Right lung (tissue), 5 donors: Measurements from ENCODE around the gene RRAS. TPM values are rescaled to one million over a fixed set of nuclear protein-coding genes. Genes with fewer than 3 reads are reported as not detected.
"Not testable (repeated sequence)": the region's sequence is repeated elsewhere in the genome, so short reads cannot be mapped to it uniquely, and the experiment has no call there.

Experiments
- DNase-seq, 2 donors: peaks; one replicate each; pipeline ENCODE4 v3.0.0-alpha.2; 2013
- polyA plus RNA-seq, 5 donors: library from polyadenylated mRNA; unstranded; fragments of 120-200 nt; gene quantifications; one replicate each; pipeline versions ENCODE4 v1.2.1 to v1.2.3, GENCODE V29; 2013; ENCODE audit warnings: inconsistent platforms in 1 of 5, low replicate concordance in 1 of 5; ENCODE audit not compliant: insufficient read length in 5 of 5, insufficient read depth in 1 of 5

Gene RRAS
- polyA plus RNA-seq, 5 donors: 20.3 to 39.5 (median 24.7) TPM

DNA sequence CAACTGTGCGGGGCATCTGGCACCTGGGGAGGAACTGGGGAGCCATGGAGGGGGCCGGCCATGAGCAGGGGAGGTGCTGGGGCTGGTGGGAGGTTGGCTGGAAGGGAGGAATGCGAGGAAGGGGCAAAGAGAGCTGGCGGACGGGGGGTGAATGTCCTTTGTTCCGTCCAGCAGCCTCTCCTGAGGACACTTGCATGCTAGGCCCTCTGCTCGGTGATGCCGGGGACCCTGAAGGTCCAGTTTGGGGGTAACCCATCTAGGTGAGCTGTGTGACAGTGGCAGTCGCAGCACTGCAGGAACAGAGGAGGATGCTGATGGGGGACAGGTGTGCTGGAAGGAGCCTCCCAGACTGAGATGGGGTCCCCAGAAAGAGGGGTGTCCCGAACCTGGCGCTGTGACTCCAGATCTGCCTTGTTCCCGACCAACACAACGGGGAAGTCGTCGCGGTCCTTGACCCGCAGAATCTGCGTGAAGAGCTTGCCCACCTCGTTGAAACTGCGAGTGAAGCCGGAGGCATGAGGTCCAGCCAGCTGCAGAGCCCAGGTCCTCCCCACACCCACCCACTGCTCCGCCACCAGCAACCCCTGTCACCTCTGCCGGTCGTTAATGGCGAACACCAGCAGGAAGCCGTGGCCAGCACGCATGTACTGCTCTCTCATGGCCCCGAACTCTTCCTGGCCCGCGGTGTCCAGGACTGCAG lies 3.6 kb downstream of the RRAS start:
- DNase-seq: no peak

DNA sequence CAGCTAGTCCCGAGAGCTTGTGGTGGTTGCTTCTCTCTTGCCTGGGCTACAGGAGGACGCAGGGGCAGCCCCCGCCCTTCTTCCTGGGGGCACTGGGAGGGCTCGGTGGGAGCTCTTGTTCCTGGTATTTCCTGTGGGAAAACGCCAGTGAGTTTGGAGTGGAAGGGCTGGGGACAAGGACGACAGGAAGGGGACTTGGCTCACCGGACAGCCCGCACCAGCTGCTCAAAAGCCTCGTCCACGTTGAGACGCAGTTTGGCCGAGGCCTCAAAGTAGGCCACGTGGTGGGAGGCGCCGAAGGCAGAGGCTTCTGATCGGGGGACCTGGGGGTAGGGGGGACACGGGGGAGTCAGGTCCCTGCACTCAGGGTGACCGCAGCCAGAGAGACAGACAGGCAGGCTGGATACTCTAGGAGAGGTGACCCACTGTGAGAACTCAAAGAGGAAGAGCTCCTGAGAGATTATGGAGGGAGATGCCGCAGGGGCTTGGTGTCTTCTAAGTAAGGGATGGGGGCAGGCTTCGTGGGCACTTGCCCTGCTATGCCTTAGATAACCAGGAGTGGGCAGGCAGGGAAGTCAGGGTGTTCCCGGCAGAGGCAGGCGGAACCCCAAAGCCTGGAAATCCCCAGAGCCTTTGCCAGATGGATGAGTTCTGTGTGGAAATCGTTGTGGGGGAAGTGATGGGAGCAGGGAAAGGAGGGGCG lies 4.3 kb downstream of the RRAS start:
- DNase-seq: no peak

DNA sequence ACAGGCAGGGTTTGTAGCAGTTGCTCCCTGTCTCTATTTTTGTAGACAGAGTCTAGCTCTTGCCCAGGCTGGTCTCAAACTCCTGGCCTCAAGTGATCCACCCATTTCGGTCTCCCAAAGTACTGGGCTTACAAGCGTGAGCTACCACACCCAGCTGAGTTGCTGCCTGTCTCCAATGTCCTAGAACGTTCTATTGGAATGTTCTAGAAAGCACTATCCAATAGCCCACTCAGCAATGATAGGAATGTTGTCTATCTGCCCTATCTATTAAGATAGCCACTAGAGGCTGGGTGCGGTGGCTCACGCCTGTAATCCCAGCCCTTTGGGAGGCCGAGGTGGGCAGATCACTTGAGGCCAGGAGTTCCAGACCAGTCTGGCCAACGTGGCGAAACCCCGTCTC lies 6.7 kb downstream of the RRAS start:
- DNase-seq: not testable (repeated sequence)

DNA sequence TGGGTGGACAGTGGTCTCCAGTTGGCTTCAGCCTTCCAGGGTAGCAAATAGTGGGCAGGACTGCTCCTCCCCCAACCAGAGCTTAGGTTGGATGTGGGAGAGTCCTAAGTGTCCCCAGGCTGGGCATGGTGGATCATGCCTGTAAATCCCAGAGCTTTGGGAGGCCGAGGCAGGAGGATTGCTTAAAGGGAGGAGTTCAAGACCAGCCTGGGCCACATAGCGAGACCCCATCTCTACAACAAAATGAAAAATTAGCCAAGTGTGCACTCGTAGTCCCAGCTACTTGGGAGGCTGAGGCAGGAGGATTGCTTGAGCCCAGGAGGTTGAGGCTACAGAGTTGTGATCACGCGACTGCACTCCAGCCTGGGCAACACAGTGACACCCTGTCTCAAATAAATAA lies 7.4 kb downstream of the RRAS start:
- DNase-seq: no peak

DNA sequence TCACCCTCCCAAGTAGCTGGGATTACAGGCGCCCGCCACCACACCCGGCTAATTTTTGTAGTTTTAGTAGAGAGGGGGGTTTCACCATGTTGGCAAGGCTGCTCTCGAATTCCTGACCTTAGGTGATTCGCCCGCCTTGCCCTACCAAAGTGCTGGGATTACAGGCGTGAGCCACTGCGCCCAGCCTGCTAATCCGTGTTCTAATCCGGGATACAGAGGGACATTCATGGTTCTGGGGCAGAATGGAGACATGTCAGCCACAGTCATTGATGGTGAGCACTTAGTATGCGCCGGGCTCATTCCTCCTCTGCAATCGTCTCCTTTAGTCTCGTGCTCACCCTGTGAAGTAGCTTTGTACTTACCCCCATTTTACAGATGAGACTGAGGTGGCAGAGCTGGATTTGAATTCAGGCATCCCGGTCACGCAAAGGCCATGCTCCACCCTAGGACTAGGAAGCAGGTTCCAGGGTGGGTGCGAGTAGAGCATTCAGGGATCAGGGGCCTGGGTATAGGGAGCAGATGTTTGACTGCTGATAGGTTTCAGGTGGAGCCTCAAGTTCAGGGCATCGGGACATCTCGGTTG lies 8.2 kb downstream of the RRAS start:
- no peak for DNase-seq

DNA sequence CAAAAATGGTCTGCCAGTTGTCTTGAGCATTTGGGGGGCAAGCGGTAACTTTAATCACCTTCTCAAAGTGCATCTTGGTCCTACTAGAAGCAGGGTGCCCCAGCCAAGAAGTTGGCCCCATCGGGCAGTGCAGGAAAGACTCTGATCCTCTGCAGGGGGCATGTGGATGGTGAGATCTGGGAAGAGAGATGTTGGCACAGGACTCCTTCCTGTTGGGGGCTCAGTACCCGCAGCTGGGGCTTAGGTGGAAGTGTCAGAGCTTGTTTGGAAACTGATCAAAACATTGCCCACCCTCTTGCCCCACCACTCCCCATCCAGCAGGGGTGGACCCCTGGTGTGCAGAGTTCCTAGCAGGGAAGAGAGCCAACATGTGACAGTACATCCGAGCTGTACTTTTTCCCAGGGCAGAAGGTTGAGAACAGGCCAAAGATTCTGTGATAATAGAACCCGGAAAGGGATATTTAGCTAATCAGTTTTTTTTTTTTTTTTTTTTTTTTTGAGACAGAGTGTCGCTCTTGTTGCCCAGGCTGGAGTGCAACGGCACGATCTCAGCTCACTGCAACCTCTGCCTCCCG lies 8.8 kb downstream of the RRAS start:
- no peak for DNase-seq

DNA sequence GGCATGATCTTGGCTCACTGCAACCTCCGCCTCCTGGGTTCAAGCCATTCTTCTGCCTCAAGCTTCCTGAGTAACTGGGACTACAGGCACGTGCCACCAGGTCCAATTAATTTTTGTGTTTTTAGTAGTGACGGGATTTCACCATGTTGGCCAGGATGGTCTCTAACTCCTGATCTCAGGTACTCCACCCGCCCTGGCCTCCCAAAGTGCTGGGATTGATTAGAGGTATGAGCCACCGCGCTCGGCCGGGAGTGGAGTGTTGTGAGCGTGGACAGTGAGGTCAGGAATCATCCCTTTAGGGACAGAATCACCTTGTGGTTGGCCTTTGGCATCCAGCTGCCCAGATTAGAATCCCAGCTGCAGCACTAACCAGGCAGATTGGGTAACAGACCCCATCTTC lies 10.3 kb downstream of the RRAS start:
- DNase-seq: no peak

DNA sequence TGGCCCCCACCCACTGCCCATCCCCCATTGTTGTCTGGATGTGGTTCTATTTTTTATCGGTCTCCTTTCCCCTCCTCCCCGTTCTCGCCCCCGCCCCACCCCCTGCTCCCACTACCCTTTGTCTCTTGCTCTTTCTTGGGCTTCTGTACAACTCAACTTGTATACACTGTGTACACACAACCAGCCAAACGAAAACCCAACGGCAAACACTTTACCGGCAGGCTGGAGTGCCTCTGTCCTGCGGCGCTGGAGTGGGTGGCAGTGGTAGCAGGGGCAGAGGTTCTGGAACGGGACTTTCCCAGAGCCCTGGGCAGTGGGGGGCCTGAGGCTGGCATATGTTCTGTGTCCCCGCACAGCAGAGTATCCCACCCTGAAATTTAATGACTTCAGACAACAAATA lies 13.7 kb downstream of the RRAS start:
- no peak for DNase-seq

DNA sequence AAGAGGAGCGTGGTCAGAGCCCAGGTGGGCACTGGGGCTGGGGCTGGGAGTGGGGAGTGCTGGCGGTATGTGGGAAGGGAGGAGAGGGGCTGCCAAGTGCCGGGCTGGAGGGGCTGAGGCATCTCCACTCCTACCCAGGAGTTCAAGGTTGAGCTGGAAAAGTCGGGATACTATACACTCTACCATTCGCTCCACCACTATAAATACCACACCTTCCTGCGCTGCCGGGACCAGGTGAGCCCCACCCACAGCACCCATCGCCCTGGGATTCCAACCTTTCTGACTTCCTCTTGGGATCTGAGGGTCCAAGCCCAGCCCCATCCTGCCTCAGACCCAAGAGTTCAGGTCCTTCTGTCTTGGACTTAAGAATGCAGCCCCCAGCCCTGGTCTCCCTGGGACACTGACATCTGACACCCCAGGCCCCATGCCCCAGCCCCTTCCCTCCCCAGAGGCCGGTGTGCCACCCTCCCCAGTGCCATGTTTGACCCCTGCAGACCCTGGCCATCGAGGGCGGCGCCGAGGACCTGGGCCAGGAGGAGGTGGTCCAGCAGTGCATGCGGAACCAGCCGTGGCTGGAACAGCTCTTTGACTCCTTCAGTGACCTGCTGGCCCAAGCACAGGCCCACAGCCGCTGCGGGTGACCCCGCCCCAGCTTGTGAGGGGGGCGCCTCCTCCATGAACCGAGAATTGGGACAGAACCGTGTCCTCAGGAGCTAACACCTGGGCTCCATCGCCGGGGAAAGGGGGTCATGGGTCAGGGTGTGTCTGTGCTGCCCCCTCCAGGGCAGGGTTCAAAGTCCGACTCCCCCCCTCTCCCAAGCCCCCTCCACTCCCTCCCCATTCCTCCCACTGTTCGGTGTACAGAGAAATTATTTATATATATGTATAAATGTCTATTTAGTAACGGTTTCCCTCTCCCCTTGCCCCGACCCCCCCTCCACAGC lies 14.7 kb downstream of the RRAS start:
- no peak for DNase-seq

DNA sequence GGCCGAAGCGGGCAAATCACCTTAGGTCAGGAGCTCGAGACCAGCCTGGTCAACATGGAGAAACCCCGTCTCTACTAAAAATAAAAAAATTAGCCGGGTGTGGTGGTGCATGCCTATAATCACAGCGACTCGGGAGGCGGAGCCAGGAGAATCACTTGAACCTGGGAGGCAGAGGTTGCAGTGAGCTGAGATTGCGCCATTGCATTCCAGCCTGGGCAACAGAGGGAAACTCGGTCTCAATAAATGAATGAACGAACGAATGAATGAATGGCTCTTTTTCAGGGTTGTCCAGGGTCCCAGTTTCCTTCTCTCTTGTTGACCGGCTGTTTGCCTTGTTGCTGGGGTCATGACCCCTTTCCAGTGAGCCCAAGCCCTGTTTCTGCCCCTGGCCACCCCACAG lies 22.1 kb downstream of the RRAS start:
- DNase-seq: not testable (repeated sequence)

DNA sequence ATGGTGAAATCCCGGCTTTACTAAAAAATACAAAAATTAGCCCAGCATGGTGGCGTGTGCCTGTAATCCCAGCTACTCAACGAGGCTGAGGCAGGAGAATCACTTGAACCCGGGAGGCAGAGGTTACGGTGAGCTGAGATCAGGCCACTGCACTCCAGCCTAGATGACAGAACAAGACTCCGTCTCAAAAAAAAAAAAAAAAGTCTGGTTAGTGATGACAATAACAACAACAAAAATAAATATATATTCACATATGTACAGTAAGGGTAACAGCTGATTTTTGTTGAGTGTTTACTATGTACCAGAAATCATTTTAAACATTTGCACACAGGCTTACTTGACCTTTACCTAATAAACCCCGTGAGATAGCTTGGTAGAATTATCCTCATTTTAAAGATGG lies 23.0 kb downstream of the RRAS start:
- no peak for DNase-seq

DNA sequence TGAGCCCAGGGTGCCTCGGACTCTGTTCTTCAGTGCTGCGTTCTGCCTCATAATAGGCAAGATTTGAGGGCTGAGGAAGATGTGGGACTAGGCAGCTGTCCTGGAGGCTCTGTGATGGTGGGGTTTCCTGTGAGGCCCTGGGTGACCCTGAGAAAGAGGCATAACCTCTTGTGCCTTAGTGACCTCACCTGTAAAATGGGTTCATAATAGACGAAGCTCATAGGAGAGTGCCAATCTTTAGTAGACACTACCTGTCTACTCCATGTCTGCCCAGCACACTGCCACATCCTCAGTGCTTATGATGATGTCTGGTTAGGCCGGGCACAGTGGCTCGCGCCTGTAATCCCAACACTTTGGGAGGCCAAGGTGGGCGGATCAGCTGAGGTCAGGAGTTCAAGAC lies 23.4 kb downstream of the RRAS start:
- DNase-seq: no peak

DNA sequence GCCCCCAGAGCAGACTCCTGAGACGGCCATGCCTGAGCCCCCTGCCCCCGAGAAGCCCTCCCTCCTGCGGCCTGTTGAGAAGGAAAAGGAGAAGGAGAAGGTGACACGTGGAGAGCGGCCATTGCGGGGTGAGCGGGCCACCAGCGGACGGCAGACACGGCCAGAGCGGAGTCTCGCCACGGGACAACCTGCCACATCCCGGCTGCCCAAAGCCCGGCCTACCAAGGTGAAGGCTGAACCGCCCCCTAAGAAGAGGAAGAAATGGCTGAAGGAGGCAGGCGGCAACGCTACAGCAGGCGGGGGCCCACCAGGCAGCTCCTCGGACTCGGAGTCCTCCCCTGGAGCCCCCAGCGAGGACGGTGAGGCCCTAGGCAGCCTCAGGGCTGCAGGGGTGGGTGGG lies 24.1 kb downstream of the RRAS start:
- DNase-seq: no peak

DNA sequence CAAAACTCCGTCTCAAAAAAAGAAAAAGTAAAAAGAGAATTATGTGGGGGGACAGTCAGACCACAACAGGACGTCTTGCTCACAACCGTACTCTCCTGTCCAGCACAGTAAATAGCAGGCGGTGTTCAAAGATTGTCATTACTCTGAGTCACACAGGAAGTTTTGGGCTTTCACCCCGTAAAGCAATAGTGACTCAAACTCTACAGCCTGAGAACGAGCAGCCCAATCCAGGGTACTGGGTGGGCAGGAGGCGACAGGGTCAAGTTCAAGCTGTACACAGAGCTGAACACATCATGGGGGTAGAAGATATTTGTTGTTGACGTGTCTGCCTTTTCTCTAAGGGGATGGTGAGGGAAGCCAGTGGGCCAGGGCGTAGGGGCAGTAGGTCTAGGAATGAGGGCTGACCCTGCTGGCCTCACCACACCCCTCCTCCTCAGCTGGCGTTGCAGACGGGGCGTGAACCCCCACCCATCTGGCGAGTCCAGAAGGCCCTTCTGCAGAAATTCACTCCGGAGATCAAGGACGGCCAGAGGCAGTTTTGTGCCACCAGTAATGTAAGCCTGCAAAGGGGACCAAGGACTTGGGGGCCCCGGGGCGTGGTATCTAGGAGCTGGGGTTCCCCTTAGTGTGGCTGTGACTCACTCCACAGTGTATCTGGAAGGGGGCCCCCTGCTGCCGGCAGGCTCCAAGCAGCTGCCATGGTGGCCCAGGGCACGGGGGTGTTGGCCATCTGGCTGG lies 25.7 kb downstream of the RRAS start:
- no peak for DNase-seq

DNA sequence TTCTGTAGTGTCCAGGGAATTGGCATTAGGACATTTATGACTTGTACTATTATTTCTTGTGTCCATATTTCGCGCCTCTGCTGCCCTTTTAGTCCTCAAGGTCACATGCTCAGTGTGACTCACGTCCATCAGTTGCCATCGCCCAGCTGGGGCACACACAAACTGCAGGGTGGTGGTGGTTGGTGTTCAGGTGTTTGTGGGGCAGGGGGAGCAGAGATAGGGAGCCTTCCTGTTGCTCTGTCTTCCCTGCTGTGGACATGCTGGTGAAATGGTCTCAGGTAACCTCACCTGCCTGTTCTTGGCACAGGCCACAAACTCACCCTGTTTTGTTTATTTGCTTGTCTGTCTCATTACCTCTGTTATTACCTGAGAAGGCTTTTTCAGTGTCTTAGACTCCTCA lies 26.6 kb downstream of the RRAS start:
- DNase-seq: no peak

DNA sequence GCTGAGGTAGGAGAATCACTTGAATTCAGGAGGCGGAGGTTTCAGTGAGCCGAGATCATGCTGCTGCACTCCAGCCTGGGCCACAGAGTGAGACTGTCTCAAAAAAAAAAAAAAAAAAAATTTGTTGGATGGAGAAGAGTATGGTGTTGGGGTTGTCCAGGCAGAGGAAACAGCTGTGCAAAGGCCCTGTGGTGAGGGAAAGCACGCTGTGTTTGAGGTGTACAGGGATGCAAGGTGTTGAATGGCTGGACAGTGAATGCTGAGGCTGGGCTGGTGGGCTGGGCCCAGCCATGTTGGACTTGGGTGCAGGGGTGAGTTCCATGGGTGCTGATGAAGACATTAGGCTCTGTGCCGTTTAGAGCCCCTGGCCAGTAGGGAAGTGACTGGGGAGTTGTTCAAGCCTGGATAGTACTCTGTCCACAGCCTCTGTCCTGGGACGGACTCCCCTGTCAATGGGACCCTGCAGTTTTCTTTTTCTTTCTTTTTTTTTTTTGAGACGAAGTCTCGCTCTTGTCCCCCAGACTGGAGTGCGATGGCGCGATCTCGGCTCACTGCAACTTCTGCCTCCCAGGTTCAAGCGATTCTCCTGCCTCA lies 30.3 kb downstream of the RRAS start:
- no peak for DNase-seq

DNA sequence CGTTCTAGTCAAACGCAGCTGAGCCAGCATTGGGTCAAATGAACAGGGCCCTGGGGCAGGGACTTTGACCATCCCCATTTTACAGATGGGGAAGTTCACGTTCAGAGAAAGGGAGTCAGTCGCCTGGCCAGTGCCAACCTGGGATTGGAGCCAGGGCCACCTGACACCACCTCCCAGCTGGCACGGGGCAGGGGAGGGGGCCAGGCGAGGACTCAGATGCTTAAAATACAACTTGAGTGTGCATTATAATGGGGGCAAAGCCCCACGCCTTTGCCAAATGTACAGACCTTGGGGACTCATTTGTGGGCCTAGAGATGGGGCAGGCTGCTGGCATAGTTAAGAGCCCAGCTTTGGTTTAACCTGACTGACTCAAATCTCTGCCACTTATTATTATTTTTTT lies 34.3 kb downstream of the RRAS start:
- no peak for DNase-seq

DNA sequence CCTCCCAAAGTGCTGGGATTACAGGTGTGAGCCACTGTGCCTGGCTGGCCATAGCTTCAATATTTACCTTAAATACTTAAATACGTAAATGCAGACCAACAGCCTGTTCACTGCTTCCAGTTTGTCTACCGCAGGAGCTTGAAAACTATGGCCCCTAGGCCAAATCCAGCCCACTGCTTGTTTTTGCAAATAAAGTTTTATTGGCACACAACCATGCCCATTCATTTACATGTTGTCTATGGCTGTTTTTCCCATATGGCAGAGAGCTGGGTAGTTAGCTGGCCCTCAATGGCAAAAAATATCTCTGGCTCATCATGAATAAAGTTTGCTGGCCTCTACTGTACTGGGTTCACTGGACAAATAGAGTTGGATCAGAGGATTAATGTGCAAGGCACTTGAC lies 37.1 kb downstream of the RRAS start:
- no peak for DNase-seq

DNA sequence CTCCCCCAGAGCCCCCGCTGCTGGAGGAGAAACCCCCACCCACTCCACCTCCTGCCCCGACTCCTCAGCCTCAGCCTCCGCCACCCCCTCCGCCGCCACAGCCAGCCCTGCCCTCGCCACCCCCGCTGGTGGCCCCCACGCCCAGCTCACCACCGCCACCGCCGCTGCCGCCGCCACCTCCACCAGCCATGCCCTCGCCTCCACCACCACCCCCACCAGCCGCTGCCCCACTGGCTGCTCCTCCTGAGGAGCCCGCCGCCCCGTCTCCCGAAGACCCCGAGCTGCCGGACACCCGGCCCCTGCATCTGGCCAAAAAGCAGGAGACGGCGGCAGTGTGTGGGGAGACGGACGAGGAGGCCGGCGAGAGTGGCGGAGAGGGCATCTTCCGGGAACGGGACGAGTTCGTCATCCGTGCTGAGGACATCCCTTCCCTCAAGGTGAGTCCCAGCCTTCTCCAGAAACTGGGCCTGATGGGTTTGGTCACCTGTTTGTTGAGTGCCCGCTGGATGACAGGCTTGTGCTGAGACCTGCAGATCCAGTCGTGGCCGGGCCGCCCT lies 38.4 kb downstream of the RRAS start:
- DNase-seq: no peak
